Spleen (tissue), 11 donors: Measurements from ENCODE around the gene LCA5. TPM values are rescaled to one million over a fixed set of nuclear protein-coding genes. Genes with fewer than 3 reads are reported as not detected.

Experiments used
- DNase-seq: peaks from one replicate; pipeline ENCODE4 v3.0.0-alpha.2; 2020
- H3K27ac ChIP-seq, 8 donors: fragments of 200-600 bp; sonication (generic) in 7 of 8; 1 replicate in 4 of 8; 2 replicates in 4 of 8; pipeline versions ENCODE4 v1.5.0 to v1.8.0; 2016 to 2021; ENCODE audit warnings: inconsistent platforms in 4 of 8, mild to moderate bottlenecking in 4 of 8, moderate library complexity in 1 of 8
- H3K27me3 ChIP-seq, 7 donors: fragments of 200-600 bp; sonication (generic) in 6 of 7; replicated peaks in 1 of 7; 1 replicate in 4 of 7; 2 replicates in 3 of 7; pipeline versions ENCODE4 v1.5.0 to v1.8.0; 2016 to 2021; ENCODE audit warnings: inconsistent platforms in 3 of 7, mild to moderate bottlenecking in 1 of 7
- H3K36me3 ChIP-seq, 6 donors: fragments of 200-600 bp; sonication (generic) in 5 of 6; 1 replicate in 4 of 6; 2 replicates in 2 of 6; pipeline versions ENCODE4 v1.5.0 to v1.8.0; 2016 to 2021; ENCODE audit warnings: inconsistent platforms in 2 of 6
- H3K4me1 ChIP-seq, 6 donors: fragments of 200-600 bp; sonication (generic) in 5 of 6; 1 replicate in 3 of 6; 2 replicates in 3 of 6; pipeline versions ENCODE4 v1.5.0 to v1.8.0; 2016 to 2021; ENCODE audit warnings: inconsistent platforms in 3 of 6
- H3K4me3 ChIP-seq, 8 donors: fragments of 200-600 bp; sonication (generic) in 7 of 8; 1 replicate in 4 of 8; 2 replicates in 4 of 8; pipeline versions ENCODE4 v1.5.0 to v1.8.0; 2016 to 2021; ENCODE audit warnings: inconsistent platforms in 4 of 8, mild to moderate bottlenecking in 4 of 8, moderate library complexity in 2 of 8
- H3K9me3 ChIP-seq, 8 donors: fragments of 200-600 bp; sonication (generic) in 7 of 8; 1 replicate in 4 of 8; 2 replicates in 4 of 8; pipeline versions ENCODE4 v1.5.0 to v1.8.0; 2016 to 2021; ENCODE audit warnings: inconsistent platforms in 4 of 8
- POLR2A ChIP-seq, 3 donors: fragments of 450-650 bp; IDR thresholded peaks; one replicate each; pipeline ENCODE4 v1.5.1; 2017; ENCODE audit warnings: antibody characterized with exemption in 3 of 3, mild to moderate bottlenecking in 1 of 3
- POLR2AphosphoS5 ChIP-seq, 3 donors: sonication (generic); formaldehyde crosslinking; IDR thresholded peaks; one replicate each; pipeline ENCODE4 v1.5.1; 2017; ENCODE audit warnings: antibody characterized with exemption in 3 of 3
- WGBS, 5 donors: extraction: QIAGEN DNeasy Blood & Tissue Kit in 3 of 5; methylation state at CpG; one replicate each; pipeline versions ENCODE4 v1.1.5 to v1.1.7; 2013 to 2018; 5-methylcytosine and 5-hydroxymethylcytosine counted together
- intact Hi-C: fragments of 100-400 bp; cut with DNase I; formaldehyde crosslinking; loops from one replicate; pipeline ENCODE4 v1.15.0; 2023; ENCODE audit warnings: low total_unique reads
- polyA plus RNA-seq, 3 donors: library from polyadenylated mRNA; stranded (reverse); fragments of 200-250 nt; gene quantifications; one replicate each; pipeline ENCODE4 v1.2.1, GENCODE V29; 2013
- total RNA-seq, 7 donors: library from RNA; depleted of rRNA in 3 of 7; stranded (reverse); fragments of >200 nt in 3 of 7; fragmentation: NEBNext Ultra II Directional in 4 of 7; extraction: Animal tissue kit (Norgen Biotek cat#: 25700) in 4 of 7; gene quantifications; one replicate each; pipeline versions ENCODE4 v1.1.0 to v1.2.1, GENCODE V29; 2016 to 2021
- TF ChIP-seq, protein P1 (sequence below), 11 experiments: fragments of 200-600 bp in 7 of 11; fragments of 450-650 bp in 4 of 11; sonication (generic) in 4 of 11; IDR thresholded peaks in 8 of 11; conservative IDR thresholded peaks in 3 of 11; 1 replicate in 7 of 11; 2 replicates in 4 of 11; pipeline versions ENCODE4 v1.4.0 to v1.8.0; 2016 to 2021; ENCODE audit warnings: antibody characterized with exemption in 11 of 11, inconsistent platforms in 4 of 11, mild to moderate bottlenecking in 1 of 11
- donor health status: healthy with polysubstance abuse.
- donor health status: DM: no; HTN: no; CAD: no; lungs with moderate emphysema.
- donor health status: DM: no; HTN: no; CAD: no.
- donor health status: Bipolar disorder and iron deficiency.
- donor health status: healthy.
- donor health status: DM: no; HTN: no; CAD: no.
- donor health status: DM: yes; HTN: yes; CAD: no.

The LCA5 gene
- total and polyA plus RNA-seq, 10 donors, result 0.43 to 3.5 (median 2.1) TPM

DNA sequence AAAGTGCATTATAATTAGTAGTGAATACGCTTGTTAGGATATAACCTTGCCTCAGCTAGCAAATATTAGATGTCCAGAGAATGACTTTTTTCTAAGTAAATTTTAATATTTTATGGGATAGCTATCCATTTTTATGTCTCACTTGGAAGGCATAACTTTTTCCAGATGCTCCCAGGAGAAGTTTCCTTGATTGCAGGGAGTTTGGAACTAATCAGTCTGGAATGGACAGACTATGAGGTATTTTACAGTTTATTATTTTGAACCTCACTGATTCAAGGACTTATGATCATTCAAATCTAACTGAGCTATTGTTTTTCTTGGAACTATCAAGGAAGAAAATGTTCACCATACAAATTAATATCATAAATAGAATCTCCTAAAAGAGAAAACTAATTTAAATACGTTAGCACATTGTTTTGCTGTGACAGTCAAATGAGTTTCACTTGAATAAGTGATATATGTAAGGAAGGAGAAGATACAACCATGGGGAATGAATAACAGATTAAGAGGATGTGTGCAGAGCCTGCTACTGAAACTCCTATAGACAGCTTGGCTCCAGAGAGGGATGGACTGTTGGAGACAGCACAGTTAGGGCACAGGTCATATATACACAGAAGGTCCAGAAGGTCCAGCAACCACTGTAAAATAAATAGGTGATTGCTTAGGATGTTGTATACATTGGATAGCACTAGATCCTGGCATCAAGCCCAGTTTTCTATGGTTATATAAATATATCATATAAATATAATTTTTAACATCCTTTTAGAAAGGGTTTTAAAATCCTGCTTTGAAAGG is 20.6 kb upstream of the LCA5 start:
- Histone ChIP-seq H3K9me3 (no peaks in the 10 kb centered on the region), H3K27ac (no peak overlapping the region), H3K27me3 (no peaks in the 10 kb centered on the region), H3K4me1 (no peaks in the 10 kb centered on the region), H3K36me3 (no peaks in the 10 kb centered on the region), H3K4me3 (no peak overlapping the region)
- TF ChIP-seq POLR2AphosphoS5 (IDR thresholded peaks at IDR 0.05) (no peak), POLR2A (IDR thresholded peaks at IDR 0.05) (no peak)
- TF ChIP-seq, protein P1, sequence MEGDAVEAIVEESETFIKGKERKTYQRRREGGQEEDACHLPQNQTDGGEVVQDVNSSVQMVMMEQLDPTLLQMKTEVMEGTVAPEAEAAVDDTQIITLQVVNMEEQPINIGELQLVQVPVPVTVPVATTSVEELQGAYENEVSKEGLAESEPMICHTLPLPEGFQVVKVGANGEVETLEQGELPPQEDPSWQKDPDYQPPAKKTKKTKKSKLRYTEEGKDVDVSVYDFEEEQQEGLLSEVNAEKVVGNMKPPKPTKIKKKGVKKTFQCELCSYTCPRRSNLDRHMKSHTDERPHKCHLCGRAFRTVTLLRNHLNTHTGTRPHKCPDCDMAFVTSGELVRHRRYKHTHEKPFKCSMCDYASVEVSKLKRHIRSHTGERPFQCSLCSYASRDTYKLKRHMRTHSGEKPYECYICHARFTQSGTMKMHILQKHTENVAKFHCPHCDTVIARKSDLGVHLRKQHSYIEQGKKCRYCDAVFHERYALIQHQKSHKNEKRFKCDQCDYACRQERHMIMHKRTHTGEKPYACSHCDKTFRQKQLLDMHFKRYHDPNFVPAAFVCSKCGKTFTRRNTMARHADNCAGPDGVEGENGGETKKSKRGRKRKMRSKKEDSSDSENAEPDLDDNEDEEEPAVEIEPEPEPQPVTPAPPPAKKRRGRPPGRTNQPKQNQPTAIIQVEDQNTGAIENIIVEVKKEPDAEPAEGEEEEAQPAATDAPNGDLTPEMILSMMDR (IDR thresholded peaks at IDR 0.05 in 8 of 11, conservative IDR thresholded peaks at IDR 0.05 in 3 of 11), result no peak
- no peak for DNase-seq
- 82 to 93% (median 88%) methylated on average over 2 of the region's 2 CpGs for WGBS, 5 donors
- intact Hi-C loops, result no loop called here

DNA sequence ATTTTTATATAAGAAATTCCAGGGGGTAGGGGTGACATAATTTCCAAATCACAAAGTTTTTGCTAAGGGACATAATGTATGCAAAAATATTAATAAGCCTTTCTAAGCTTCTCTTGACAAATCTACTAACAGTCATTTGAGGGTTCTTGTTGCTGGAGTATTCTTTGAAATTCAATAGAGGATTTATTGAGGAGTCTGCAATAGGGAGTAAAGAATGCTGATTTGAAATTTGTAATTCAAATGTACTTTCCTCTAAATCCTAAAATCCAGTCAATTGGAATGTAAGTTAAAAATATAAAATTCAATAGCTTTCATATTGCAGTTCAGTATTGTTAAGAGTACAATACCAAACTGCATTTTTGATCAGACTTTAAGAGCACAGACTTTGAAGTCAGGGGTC is 17.1 kb upstream of the LCA5 start:
- Histone ChIP-seq H3K27me3 (no peaks in the 10 kb centered on the region), H3K27ac (no peak overlapping the region), H3K36me3 (no peaks in the 10 kb centered on the region), H3K4me1 (no peaks in the 10 kb centered on the region), H3K4me3 (no peak overlapping the region), H3K9me3 (no peaks in the 10 kb centered on the region)
- DNase-seq, result no peak
- TF ChIP-seq POLR2AphosphoS5 (IDR thresholded peaks at IDR 0.05) (no peak), POLR2A (IDR thresholded peaks at IDR 0.05) (no peak)
- TF ChIP-seq, protein P1 (IDR thresholded peaks at IDR 0.05 in 8 of 11, conservative IDR thresholded peaks at IDR 0.05 in 3 of 11), result no peak
- intact Hi-C loops, result no loop called here

DNA sequence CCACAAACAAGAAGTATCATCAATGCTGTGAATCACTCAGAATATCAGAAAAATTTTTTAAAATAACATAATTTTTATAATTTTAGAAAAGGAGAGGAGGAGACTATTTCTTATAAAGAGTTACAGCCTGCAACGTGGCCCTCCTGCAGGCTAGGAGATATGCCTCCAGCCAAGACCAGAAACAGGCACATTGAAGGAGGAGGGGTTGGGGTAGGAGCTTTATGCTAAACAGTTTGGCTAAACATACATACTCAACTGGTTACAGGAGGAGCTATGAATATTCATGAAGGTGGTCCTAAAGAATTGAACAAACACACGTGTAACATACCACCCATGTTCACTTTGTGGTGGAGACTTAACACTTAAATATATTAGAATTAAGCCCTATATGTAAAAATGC is 14.2 kb upstream of the LCA5 start:
- no peaks in the 10 kb centered on the region for H3K36me3 ChIP-seq
- H3K27ac ChIP-seq, result no peak overlapping the region
- no peaks in the 10 kb centered on the region for H3K27me3 ChIP-seq
- TF ChIP-seq, protein P1 (IDR thresholded peaks at IDR 0.05 in 8 of 11, conservative IDR thresholded peaks at IDR 0.05 in 3 of 11), result no peak
- no peak for TF ChIP-seq POLR2AphosphoS5 (IDR thresholded peaks at IDR 0.05)
- TF ChIP-seq POLR2A (IDR thresholded peaks at IDR 0.05), result no peak
- DNase-seq, result no peak
- H3K9me3 ChIP-seq, result no peaks in the 10 kb centered on the region
- intact Hi-C loops, result no loop called here
- 37 to 86% (median 80%) methylated on average over 2 of the region's 2 CpGs for WGBS, 5 donors
- H3K4me3 ChIP-seq, result no peak overlapping the region
- H3K4me1 ChIP-seq, result no peaks in the 10 kb centered on the region

DNA sequence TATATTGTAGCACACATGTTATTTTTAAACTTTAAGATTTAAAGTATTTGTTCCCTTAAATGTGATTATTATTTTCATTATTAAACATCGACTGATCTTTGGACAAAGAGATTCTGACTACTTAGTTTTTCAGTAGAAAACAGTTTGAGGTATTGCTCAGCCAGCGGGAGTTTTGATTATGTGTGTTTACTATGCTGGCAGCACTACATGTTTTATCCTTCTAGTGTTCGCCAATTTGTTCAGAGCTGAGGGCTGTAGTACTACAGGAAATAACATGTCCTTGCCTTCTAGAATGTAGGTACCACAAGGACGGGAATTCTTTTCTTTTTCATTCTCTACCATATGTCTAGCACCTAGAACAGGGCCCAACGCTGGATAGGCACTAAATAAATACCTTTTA is 11.1 kb upstream of the LCA5 start:
- DNase-seq, result no peak
- Histone ChIP-seq H3K9me3 (no peaks in the 10 kb centered on the region), H3K36me3 (no peaks in the 10 kb centered on the region), H3K4me3 (no peak overlapping the region), H3K27me3 (no peaks in the 10 kb centered on the region), H3K4me1 (peaks cover 4 to 20% (median 13%) of the 10 kb centered on the region in 6 donors), H3K27ac (no peak overlapping the region)
- TF ChIP-seq POLR2A (IDR thresholded peaks at IDR 0.05) (no peak), POLR2AphosphoS5 (IDR thresholded peaks at IDR 0.05) (no peak)
- TF ChIP-seq, protein P1 (IDR thresholded peaks at IDR 0.05 in 8 of 11, conservative IDR thresholded peaks at IDR 0.05 in 3 of 11), result no peak
- intact Hi-C loops, result no loop called here
- WGBS, 5 donors, result 89 to 95% (median 92%) methylated on average over 5 of the region's 5 CpGs
